ENCODE results near the gene DKK1.
"Not testable (repeated sequence)": the region's sequence is repeated elsewhere in the genome, so short reads cannot be mapped to it uniquely, and the experiment has no call there.

The DKK1 gene

DNA sequence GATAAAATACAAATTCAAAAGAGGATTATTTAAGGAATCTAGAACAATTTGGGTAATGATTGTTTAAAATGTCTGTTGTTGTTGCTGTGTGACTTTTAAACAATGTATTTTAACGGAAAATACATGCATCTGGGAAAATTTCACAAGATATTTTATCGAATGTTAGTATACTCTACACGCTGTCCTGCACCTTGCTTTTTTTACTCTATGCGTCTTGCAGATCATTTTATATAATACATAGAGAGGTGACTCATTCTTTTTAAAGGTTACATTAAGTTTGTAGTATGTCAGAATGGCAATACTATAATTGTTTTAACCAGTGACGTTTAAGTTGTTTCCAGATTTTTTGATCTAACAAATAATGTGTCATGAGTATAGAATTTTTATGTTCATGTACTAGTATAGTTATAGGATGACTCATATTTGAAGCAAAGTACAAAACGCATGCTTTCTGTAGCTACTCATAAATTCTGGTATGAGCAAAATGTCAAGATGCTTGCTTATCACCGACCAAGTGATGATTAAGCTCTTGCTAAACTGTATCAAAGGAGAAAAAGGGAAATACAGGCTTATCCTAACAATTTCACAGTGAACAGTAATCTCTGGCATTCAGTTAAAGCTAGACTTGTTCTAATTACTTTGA lies 4.9 kb downstream of the DKK1 start:
- DNase-seq: no peak

DNA sequence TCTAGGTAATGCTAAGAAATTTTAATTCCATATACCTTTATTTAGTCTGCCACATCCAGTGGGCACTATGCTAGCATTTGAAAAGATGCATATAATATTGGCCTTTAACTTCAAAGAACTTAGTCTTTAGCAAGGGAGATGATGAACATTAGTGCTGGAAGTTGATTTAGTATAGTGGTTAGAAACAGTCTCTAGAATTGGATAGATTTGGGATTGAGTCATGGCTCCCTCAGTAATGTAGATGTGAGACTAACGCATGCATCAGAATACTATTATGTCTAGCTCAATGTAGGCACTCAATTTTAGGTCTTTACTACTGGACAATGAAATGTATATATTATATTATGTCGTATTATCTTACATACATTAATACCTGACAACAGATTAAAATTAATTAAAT lies 5.8 kb downstream of the DKK1 start:
- no peak for DNase-seq

DNA sequence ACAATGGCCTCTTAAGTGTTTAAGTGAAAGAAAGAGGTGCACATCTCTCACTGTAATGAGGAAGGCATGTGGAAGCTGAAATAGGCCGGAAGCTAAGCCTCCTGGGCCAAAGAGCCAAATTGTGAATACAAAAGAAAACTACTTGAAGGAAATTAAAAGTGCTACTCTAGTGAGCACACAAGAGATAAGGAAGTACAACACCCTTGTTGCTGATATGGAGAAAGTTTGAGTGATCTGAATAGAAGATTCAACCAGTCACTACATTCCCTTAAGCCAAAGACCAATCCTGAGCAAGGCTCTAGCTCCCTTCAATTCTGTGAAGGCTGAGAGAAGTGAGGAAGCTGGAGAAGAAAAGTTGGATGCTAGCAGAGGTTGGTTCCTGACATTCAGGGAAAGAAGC lies 8.2 kb downstream of the DKK1 start:
- DNase-seq: no peak

DNA sequence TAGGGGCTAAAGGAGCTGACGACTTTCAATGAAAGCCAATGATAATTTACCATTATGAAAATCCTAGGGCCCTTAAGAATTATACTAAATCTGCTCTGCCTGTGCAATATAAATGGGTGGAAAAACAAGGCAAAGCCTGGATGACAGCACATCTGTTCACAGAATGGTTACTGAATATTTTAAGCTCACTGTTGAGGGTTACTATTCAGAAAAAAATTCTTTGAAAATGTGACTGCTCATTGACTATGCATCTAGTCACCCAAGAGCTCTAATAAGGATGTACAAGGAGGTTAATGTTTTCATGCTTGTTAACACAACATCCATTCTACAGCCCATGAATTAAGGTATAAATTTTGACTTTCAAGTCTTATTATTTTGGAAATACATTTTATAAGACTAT lies 8.9 kb downstream of the DKK1 start:
- DNase-seq: no peak

DNA sequence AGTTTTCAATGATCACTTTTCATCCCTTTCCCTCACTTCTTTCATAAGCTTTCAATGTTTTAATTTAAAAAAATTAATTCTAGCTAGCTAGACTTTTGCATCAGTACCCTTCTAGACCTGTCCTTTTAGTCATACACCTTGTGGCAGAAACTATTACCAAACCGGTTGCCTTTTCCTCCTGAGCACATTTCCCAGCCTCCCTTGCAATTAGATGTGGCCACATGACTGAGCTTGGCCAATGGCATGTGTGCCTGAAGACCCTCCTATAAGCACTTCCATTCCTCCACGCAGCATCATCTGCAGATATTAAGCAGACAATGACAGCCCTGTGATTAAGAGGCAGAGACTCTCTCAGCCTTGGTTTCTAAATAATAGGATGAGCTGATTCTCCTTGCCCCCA lies 12.3 kb downstream of the DKK1 start:
- DNase-seq: no peak

DNA sequence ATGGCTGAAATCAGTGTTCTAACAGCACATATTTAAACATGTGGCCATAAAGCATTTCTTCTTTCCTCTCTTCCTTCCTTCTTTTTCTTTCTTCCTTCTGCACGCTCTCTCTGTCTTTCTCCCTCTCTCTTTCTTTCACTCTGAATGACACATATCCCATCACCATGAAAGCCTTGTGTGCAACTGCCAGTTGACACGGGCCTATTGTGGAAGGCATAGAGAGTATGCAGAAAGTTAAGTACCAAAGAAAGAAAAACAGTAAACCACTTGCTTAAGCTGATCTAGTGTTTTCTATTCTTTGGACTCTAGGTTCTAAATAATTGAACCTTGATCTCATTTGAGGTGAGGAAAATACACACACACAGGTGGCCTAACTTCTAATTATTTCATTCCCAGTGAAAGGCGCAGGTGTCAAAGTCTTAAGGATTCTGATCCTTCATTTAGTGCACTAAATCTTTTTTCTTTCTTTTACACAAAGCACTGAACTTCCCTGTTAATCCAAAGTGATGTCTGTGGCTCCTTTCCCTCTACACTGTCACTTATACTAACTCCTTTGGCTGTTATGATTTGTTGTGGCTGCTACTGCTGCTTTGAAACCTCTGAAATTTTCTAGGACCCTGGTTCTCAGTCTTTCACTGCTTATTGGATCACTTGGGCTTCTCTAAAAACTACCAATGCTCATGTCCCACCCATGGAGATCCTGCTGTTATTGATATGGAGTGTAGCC lies 17.7 kb downstream of the DKK1 start:
- no peak for DNase-seq

DNA sequence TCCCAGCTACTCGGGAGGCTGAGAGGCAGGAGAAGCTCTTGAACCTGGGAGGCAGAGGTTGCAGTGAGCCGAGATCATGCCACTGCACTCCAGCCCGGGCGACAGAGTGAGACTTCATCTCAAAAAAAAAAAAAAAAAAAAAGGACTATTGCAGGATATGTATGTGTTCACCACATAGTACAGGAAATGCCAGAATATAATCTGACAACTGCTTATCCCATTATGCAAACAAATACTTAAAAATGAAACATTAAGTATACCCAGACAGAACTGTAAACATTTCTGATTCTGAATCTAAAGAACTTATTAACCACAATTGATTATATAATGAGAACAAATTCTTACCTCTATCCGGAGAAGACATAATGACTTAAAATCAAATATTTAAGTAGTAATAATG lies 18.7 kb downstream of the DKK1 start:
- no peak for DNase-seq

DNA sequence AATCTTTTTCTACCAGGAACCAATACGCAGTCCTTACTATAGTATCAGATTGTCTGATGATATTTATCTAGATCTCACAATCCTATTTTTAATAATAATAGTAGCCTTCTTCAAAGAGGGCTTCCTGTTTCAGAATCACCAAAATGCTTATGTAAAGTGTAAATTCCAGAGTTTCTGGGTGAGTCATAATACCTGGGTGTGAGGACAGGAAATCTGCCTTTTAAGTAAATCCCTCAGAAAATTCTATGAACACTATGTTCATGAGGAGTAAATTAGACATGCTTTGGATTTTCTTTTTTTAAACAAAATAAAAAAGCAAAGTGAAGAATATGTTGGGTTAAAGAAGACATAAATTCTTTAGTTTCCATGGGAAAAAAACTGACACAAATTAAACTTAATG lies 20.5 kb downstream of the DKK1 start:
- no peak for DNase-seq

DNA sequence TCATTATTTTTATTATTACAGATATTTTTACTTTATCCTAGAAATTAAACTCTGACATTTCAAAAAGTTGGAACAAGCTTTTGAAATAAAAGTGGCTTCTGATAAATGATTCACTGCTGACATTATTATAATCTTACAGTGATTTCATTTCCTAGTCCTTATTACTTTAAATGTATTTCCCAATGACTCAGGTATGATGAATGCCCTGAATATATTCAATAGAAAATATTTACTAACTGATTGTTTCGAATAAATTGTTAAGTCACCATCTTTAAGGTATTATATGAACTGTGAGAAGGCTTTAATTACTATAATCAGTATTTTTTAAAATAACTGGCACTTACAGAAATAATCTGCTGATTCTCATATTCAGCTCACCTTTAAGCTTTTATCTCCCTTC lies 21.6 kb downstream of the DKK1 start:
- no peak for DNase-seq

DNA sequence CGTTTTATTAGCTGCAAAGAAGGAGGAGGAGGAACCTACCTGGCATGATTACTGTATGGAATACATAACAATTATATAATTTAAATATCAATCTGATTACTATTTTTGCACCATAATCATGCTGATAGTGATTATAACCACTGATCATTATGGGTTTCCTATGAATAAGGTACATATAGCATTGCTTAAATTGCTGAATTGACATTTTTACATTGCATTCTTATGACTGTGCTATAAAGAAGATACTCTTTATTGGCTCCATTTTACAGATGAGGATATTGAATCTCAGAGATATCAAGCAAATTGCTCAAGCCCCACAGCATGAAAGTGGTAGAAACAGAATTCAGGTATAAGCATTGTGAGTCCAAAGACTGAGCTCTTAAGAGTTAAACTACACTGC lies 23.1 kb downstream of the DKK1 start:
- no peak for DNase-seq

DNA sequence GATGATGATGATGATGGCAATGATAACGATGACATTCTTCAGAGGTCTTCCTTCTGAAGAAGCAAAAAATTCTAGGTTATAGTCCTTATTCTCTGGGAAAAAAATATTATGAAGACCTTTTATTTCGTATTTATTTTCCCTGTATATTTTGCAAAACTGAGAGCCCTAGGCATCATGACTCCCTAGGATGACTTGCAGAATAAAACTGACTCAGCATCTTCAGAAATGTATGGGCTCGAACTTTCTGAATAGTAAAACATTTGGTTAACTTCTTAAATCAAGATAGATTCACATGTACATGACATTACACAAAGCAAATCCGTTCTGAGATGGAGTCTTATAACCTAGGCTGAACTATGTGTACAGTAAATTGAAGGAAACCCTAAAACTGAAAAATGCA lies 29.4 kb downstream of the DKK1 start:
- DNase-seq: no peak

DNA sequence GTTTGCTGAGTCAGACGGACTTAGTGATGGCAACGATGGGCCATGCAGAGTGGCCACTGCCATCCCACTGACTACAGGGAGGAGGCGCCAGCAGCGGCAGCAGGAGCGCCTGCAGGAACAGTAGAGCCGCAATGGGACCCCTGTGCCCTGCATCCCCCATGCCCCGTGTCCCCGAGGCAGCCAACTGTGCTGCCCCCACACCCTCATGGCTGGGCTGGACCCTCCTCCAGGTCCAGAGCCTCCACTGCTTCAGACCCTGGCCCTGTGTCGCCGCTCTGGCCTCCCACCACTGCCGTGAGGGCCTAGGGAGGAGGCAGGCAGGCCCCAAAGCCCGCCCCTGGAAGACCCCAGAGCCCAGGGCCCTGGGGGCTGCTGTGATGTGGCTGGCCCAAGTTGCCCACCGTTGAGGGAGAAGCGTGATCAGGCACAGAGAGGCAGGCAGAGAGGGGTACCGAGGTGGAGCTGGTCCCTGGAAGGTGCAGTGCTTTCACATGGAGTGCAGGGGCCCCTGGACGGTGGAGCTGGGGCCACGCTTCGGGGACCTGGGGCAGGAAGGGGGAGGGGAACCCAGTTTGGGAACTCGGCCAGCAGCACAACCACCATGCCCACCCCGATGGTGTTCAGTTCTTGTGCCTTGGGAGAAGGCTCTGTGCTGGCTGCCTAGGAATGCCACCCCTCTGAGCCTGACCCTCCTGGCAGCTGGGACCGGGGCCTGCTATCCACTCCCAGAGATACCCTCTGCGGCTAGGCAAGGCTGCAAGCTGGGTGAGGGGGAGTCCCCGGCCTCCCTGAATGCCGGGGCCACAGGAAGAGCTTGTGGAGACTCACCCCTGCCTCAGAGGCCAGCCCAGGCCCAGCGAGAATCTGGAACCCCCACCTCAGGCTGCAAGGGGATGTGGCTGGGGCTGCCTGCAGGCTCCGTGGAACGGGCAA lies 32.6 kb downstream of the DKK1 start:
- DNase-seq: no peak

DNA sequence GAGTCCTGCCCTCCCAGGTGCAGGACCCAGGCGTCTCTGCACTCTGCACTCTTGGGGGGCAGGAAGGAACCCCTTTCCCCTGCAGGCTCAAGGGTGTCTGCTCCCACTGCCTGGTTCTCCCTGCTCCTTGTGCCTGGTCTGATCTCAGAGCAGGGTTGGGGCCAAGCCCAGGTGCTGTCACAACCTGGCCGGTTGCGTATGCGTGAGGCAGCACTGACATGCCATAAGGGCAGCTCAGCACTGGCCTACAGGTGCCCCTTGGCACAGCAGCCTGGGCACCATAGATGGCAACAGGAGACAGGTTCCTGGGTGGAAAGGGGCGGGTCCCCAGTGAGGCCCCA lies 33.2 kb downstream of the DKK1 start:
- DNase-seq: no peak

DNA sequence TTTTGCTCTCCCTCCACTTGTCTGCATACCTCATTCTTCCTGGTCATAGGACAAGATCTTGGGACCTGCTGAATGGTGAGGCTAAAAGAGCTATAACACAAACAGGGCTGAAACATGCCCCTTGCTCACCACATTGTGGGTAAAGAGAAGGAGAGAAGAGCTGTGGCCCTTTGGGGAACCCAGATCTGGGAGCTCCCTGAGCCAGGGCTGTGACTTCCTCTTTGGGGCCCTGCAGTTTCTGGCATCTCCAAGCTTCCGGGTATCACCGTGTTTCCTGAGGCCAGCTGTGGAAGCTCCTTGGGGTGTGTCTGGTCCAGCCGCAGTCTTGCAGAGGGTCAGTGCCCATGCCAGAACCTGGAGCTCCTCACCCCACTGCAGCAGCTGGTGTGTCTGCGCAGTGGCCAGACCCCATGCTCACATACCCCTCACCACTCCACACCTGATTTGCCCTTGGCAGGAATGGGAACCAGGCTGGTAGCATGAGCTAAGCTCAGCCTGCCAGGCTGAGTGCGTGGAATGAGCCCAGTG lies 34.0 kb downstream of the DKK1 start:
- DNase-seq: no peak

DNA sequence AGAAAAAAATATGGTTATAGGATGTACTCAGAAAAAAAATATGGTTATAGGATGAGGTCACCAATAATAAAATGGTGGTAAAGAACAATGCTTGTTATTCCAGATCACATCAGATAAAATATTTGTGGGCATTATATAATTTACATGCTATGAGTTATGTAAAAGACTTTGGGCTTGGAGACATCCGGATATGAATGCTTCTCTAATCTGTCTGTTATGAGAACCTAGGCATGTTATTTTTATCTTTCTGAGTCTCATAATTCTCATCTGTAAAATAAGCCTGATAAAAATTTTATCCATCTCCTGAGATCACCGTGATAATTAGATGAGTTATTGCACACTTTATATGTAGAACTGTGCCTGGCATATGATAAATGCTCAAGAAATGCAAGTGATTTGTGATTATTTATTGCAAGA lies 37.8 kb downstream of the DKK1 start:
- no peak for DNase-seq

DNA sequence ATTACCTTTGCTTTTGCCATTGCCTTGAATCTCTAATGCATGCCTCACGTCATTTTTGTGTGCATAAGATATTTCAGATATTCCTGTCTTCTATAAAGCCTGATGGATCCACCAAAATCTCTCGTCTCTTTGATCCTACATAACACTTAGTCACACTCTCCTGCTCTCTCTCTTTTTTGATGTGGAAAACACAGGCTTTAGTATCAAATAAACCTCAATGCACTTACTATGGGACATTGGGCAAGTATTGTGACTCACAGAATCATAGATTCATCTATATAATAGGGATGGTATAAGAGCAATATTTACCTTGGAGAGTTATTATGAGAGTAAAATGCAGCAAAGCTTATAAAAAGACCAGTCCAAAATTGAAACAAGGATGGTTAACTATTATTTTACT lies 39.1 kb downstream of the DKK1 start:
- no peak for DNase-seq

DNA sequence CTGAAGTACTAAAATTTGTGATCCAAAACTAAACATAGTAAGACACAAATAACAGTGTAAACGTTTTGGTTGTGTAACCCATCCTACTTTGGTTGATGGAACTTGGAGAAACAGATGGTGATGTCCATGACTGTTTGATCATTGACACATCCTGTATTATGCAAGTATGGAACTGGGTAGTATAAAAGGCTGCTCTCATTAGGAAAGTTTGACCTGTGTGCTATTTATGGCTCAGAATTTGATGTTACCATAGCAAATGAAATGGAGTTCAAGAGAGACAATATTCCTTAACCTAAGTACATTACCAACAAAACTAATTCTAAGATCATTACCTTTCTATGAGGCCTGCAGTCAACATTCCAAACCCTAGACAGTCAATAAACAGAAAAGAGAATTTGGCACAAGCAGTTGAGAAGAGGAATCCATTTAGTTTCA lies 39.9 kb downstream of the DKK1 start:
- DNase-seq: no peak

DNA sequence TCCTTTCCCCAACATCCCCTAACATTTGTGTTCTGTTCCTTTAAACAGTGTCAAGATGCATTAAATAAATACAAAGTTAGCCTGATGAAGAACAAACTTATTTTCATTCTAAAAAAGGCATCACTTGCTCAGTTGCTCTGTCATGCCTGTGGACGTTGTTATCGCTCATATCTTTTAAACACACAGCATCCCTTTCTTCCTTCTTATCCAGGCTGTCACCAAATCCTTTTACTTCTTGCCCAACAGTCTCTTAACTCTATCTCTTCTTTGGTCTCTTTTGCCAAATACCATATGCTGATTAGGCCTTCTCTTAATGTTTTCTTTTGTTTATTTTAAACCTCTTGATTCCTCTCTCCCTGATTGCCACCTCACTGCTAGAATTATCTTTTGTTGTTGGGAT lies 43.9 kb downstream of the DKK1 start:
- DNase-seq: no peak

DNA sequence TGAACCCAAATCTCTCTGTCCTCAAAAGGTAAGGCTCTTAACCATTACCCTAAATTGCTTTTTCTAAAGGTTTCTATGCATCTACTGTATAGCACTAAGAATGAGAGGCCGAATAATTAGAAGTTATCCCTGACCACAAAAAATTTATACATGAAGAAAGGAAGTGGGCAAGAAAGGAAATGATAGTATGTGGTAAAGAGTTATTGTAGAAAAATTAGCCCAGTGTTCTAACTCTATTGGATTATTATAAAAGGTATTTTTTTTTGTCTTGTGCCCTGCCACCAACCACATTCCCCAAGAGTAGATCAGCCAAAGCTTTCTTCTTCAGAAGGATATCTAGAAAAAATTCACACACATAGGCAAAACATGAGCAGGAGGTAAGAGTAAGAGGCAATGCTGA lies 45.4 kb downstream of the DKK1 start:
- no peak for DNase-seq

DNA sequence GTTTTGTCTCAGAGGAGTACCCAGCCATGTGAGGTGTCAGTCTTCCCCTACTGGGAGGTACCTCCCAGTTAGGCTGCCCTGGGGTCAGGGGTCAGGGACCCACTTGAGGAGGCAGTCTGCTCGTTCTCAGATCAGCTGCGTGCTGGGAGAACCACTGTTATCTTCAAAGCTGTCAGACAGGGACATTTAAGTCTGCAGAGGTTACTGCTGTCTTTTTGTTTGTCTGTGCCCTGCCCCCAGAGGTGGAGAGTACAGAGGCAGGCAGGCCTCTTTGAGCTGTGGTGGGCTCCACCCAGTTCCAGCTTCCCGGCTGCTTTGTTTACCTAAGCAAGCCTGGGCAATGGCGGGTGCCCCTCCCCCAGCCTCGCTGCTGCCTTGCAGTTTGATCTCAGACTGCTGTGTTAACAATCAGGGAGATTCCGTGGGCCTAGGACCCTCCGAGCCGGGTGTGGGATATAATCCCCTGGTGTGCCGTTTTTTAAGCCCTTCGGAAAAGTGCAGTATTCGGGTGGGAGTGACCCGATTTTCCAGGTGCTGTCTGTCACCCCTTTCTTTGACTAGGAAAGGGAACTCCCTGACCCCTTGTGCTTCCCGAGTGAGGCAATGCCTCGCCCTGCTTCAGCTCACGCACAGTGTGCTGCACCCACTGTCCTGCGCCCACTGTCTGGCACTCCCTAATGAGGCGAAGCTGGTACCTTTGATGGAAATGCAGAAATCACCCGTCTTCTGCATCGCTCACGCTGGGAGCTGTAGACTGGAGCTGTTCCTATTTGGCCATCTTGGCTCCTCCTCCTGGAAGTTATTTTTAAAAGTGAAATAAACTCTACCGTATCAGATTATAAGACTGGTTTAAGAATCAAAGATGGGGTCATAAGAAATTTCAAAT lies 51.7 kb downstream of the DKK1 start:
- not testable (repeated sequence) for DNase-seq
